Panc1 (cell line): ENCODE data around the gene NXPH1.

Experiments used
- POLR2AphosphoS5 ChIP-seq: IDR thresholded peaks from 2 replicates; pipeline ENCODE4 v1.6.1; 2012; ENCODE audit warnings: mild to moderate bottlenecking, low read depth, low read length, moderate library complexity
- REST ChIP-seq, 2 experiments: IDR thresholded peaks; 2 replicates each; pipeline ENCODE4 v1.6.1; 2011 to 2012; ENCODE audit warnings: low read depth in 2 of 2, control low read depth in 1 of 2, low read length in 1 of 2, mild to moderate bottlenecking in 1 of 2, moderate library complexity in 1 of 2; ENCODE audit not compliant: insufficient read depth in 1 of 2
- SIN3A ChIP-seq: IDR thresholded peaks from 2 replicates; pipeline ENCODE4 v1.6.1; 2012; ENCODE audit warnings: low read depth, mild to moderate bottlenecking, low read length, moderate library complexity, borderline replicate concordance; ENCODE audit not compliant: insufficient read depth
- TCF7L2 ChIP-seq: IDR thresholded peaks from 2 replicates; pipeline ENCODE4 v1.6.1; 2011; ENCODE audit warnings: mild to moderate bottlenecking, low read depth, low read length, inconsistent platforms
- TF ChIP-seq, protein P1 (sequence below): fragments of 450-650 bp; IDR thresholded peaks from 2 replicates; pipeline ENCODE4 v1.5.1; 2017; ENCODE audit warnings: mild to moderate bottlenecking

- TF ChIP-seq, protein P1, sequence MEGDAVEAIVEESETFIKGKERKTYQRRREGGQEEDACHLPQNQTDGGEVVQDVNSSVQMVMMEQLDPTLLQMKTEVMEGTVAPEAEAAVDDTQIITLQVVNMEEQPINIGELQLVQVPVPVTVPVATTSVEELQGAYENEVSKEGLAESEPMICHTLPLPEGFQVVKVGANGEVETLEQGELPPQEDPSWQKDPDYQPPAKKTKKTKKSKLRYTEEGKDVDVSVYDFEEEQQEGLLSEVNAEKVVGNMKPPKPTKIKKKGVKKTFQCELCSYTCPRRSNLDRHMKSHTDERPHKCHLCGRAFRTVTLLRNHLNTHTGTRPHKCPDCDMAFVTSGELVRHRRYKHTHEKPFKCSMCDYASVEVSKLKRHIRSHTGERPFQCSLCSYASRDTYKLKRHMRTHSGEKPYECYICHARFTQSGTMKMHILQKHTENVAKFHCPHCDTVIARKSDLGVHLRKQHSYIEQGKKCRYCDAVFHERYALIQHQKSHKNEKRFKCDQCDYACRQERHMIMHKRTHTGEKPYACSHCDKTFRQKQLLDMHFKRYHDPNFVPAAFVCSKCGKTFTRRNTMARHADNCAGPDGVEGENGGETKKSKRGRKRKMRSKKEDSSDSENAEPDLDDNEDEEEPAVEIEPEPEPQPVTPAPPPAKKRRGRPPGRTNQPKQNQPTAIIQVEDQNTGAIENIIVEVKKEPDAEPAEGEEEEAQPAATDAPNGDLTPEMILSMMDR, result no peak
- no peak for TF ChIP-seq SIN3A
- no peak for TF ChIP-seq POLR2AphosphoS5
- TF ChIP-seq REST (IDR thresholded peaks at IDR 0.05; ENCODE audit: insufficient read depth in 1 of 2, low read depth in 2 of 2, low read length in 1 of 2), result no peak
- TF ChIP-seq TCF7L2, result no peak
These were observed 340.1 kb downstream of the NXPH1 start for GRCh38 chr7:8773518-8773917.
